ENCODE measurements around the gene TMPRSS4.

GRCh38 chr11:118051611-118052461 lies 25.0 kb upstream of the TMPRSS4 start:
- TF ChIP-seq CTCF (IDR thresholded peaks at IDR 0.05 in 2 of 3, conservative IDR thresholded peaks at IDR 0.05 in 1 of 3; ENCODE audit: insufficient read depth in 2 of 3, low read depth in 1 of 3, low read length in 3 of 3) (no peak), ZNF324 (CRISPR knock-in tag; IDR thresholded peaks at IDR 0.05) (no peak), FUS (optimal IDR thresholded peaks at IDR 0.05; ENCODE audit: low read depth, low read length) (no peak), FOXJ3 (CRISPR knock-in tag; IDR thresholded peaks at IDR 0.05) (no peak), ERF (CRISPR knock-in tag; IDR thresholded peaks at IDR 0.05) (no peak), ZNF830 (CRISPR knock-in tag; IDR thresholded peaks at IDR 0.05) (no peak), ZNF277 (CRISPR knock-in tag; IDR thresholded peaks at IDR 0.05; ENCODE audit: borderline replicate concordance) (no peak)
